Activated T-cell treated with anti-CD3 and anti-CD28 coated beads for 4 hours (primary cell): ENCODE measurements around the gene CAPS.
A peak's percentile ranks its signal among the peaks of the same experiment; 100 is the strongest.
"Not testable (repeated sequence)": the region's sequence is repeated elsewhere in the genome, so short reads cannot be mapped to it uniquely, and the experiment has no call there.

Experiments used
- DNase-seq: peaks from one replicate; pipeline ENCODE4 v3.0.0-alpha.2; 2020

The CAPS gene

DNA sequence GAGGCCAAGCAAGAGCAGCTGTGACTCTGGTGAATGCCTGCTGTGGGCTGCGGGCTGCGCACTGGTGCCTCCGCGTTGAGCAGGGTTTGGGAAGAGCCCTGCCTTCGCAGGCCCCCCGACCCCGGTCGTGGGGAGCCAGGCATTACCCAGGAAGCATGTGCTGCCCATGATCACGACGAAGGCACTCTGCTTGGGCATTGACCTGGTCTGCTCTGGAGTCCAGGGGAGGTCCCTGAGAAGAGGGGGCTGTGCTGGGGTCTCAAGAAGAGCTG, 44.7 kb downstream of the CAPS start:
- no peak for DNase-seq

DNA sequence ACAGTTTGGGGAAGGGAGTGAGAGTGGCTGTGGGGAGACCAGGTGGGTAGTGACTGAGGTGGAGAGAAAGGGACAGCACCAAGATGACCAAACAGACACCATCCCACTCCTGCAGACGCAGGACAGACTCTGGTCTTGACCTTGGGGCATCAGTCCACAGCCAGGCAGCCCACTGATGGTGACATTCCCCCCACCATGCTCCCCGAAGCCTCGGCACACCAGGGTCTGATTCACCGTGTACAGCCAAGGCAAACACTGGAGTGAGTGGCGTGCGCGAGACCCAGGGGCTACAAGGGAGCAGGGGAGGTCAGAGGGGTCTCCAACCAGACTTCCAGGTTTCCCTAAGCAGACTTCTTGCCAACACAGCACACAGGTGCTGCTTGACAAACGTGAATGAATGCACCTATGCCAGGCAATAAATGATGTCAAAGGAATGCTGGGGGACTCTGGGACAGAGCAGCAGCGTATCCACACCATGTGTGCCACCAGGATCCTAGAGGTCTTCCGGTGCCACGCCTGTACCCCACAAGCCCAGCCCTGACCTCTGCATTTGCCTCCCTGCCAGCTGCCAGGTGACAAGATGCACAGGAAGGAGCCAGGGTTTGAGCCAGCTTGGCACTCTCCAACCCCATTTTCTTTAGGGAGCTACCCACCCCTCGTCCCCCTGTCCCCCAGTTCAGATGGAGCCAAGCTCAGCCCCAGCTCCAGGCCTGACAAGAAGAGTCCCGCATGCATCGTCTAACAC, 45.4 kb downstream of the CAPS start:
- no peak for DNase-seq

DNA sequence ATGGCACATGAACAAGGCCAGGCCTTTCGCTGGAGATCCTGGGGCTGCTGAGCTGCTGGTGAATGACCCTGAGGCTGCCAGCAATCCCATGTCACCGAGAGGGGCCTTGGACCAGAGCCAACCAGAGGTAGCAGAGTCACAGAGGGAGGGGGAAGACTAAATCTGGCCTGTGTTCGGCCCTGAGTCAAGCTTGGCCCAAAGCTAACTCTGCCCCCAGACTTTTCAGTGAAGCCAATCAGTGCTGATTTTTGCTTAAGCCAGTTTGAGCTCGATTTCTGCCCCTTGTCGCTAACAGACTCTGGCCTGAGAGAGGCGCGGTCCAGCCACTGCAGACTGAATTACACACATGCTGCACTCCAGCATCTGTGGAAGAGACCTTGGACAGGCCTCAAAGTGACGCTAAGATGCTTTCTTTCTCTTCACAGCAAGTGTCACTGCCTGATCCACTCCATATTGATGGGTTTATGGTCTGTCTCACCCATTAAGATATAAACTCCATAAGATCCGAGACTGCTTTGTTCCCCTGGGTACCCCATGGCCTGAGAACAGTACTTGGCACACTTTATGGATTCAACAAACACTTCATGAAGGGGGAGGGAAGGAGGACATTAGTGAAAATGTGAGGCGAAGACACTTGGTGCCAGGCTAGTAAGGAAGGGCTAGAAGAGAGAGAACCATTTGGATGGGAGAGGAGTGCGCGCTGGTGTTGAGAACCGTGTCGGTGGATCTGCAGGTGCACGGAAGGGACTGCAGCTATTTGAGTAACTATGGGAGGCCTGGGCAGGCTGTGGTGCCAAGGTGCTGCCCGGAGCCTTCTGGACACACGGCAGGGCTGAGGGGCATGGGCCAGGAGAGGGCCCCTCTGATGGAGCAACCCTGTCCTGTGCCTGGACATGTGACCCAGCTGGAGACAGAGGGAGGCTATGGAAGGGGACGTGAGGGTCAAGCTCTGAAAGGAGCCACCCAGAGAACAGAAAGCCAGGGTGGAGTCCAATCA, 46.2 kb downstream of the CAPS start:
- no peak for DNase-seq

DNA sequence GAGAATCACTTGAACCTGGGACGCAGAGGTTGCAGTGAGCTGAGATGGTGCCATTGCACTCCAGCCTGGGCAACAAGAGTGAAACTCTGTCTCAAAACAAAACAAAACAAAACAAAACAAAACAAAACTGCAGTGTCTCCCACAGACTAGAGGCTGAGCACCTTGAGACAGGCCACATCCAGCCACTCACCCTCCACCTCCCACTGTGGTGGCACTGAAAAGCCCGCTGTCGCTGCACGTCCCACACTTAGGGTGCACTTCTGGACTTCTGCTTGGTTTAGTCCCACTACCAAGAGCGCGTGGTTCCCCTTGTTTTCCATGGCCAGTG, 47.6 kb downstream of the CAPS start:
- not testable (repeated sequence) for DNase-seq

DNA sequence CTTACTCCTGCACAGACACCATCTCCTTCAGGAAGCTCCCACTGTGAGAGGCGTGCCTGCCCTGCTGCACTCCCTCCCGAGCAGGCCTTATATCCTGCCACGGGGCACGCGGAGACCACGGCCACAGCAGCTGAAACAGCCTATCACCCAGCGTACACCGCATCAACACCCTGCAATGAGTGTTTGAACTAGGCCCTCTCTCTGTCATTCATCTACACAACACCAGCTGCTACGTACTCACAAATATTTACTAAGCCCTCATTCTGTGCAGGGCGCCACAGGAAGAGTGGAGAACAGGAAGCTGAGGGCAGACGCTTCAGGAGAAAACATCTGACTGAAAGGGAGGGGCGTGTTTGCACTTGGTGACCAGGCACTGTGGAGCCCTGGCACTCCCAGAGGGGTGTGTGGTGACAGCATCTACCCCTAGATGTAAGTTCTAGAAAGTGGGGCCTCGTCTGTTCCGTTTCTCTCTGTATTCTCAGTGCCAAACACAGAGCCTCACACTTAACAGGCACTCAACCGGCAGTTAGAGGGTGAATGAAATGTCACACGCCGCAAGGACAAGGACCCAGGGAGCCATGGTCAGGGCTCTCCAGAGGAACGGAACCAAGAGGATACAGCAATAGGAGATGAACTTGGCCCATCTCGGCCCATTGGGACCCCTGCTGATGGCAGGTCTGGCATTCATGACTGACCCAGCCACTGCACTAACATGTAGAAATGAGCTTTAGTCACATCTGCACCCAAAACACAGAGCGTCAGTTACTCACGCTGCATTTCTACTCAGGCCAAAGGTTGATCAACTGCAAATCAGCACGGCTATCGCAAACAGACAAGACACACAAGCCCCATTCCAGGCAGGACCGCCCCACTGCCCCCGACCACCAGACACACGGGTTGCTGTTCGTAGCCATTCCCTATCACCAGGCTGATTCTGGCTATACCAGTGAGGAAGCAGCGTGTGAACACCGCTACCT, 48.2 kb downstream of the CAPS start:
- DNase-seq, result peak; percentile 31

DNA sequence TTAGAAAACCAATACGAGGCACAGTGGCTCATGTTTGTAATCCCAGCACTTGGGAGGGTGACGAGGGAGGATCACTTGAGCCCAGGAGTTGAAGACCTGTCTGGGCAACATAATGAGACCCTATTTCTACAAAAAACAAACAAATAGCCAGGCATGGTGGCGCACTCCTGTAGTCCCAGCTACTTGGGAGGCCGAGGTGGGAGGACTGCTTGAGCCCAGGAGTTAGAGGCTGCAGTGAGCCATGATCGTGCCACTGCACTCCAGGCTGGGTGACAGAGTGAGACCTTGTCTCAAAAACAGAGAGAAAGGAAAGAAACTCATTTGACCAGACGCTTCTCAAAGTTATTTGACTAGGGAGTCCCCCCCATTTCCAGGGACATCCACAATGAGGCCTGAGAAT, 49.2 kb downstream of the CAPS start:
- not testable (repeated sequence) for DNase-seq

DNA sequence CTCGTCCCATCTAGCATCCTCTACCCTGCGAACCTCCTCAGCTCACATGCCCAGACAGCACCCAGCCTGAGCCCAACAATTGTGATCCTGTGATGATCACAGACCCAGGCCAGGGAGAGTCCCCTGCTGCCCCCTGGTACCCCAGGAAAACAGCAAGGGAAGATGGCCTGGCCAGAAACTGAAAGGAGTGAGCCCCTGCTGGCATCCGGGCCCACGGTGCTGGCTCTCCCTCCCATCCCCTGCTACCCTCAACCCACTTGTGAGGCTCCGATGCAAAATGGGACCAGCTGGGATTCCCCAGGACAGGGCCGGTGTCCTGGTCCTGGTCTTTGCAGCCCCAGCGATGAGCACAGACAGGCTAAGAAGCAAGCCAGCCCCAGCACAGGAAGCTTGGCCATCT, 49.8 kb downstream of the CAPS start:
- no peak for DNase-seq

DNA sequence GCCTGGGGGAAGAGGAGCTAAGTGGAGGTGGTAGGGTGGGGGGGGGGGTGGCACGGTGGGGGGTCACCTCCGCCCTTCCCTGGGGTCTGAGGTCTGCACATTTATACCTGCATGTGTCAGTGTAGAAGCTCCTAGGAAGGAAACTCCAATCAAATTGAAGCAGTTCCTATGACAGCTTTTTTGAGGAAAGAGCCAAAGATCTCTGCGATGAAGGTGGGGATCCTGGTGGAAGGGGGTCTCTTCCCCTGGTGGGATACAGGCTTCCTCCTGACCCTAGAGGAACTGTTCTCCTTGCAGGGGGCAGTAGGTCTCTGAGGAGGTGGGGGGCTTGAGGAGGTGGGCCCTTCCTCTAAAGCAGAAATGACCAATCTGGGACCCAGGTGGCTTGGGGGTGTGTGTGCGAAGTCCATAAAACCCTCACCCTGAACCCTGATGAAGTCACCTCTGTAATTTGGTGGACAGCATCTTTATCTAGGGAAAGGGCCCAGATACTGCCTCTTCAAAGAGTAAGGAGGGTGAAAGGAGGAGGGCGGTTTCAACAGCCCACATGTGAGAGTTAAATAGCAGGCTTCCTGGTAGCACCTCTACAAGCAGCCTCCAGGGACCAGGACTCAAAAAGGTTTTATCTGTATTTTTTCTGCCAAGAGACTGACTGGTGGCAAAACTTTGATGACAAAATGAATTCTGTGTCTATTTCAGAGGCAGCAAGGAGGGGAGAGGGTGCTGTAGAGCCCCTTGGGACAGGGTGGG, 50.9 kb downstream of the CAPS start:
- no peak for DNase-seq
